ENCODE measurements around the gene CFAP410. TPM values are rescaled to one million over a fixed set of nuclear protein-coding genes. Genes with fewer than 3 reads are reported as not detected.

Gene CFAP410
- total and polyA plus RNA-seq, 9 donors: 1.2 to 40.8 (median 29.3) TPM

- DNase-seq: no peak
- Histone ChIP-seq H3K9me3 (no peaks in the 10 kb centered on the region), H3K4me1 (ENCODE audit: insufficient read depth) (no peaks in the 10 kb centered on the region), H3K27me3 (no peaks in the 10 kb centered on the region), H3K27ac (no peak overlapping the region), H3K36me3 (no peaks in the 10 kb centered on the region), H3K4me3 (no peak overlapping the region)
- intact Hi-C loops (cut with DNase I): no loop called here
- WGBS, 3 donors: 88 to 89% (median 89%) methylated on average over 12 to 13 of the region's 13 CpGs
- TF ChIP-seq EP300 (IDR thresholded peaks at IDR 0.05): no peak
- TF ChIP-seq, protein P1, sequence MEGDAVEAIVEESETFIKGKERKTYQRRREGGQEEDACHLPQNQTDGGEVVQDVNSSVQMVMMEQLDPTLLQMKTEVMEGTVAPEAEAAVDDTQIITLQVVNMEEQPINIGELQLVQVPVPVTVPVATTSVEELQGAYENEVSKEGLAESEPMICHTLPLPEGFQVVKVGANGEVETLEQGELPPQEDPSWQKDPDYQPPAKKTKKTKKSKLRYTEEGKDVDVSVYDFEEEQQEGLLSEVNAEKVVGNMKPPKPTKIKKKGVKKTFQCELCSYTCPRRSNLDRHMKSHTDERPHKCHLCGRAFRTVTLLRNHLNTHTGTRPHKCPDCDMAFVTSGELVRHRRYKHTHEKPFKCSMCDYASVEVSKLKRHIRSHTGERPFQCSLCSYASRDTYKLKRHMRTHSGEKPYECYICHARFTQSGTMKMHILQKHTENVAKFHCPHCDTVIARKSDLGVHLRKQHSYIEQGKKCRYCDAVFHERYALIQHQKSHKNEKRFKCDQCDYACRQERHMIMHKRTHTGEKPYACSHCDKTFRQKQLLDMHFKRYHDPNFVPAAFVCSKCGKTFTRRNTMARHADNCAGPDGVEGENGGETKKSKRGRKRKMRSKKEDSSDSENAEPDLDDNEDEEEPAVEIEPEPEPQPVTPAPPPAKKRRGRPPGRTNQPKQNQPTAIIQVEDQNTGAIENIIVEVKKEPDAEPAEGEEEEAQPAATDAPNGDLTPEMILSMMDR (IDR thresholded peaks at IDR 0.05): no peak
- TF ChIP-seq POLR2A (IDR thresholded peaks at IDR 0.05): no peak
These were observed 25.7 kb downstream of the CFAP410 start for GRCh38 chr21:44313451-44313850.

DNA sequence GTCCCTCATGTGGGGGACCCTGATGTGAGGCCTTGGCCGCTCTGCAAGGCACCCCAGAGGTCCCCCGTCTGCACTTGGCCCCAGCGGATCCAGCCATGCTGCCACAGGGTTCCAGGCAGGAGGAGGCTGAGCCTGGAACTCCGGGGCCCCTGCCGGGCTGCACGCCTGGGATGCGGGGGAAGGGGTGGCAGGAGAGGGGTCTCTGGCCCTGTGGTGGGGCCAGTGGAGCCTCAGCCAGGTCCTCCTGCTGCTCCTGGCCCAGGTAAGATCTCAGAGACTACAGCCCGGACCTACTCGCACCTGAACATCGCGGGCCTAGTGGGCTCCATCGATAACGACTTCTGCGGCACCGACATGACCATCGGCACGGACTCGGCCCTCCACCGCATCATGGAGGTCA, 26.5 kb downstream of the CFAP410 start:
- Histone ChIP-seq H3K9me3 (no peaks in the 10 kb centered on the region), H3K4me1 (ENCODE audit: insufficient read depth) (no peaks in the 10 kb centered on the region), H3K27me3 (no peaks in the 10 kb centered on the region), H3K36me3 (no peaks in the 10 kb centered on the region), H3K27ac (no peak overlapping the region), H3K4me3 (no peak overlapping the region)
- intact Hi-C loops (cut with DNase I): no loop called here
- no peak for DNase-seq
- WGBS, 3 donors: 92 to 96% (median 94%) methylated on average over 16 to 19 of the region's 19 CpGs
- TF ChIP-seq POLR2A (IDR thresholded peaks at IDR 0.05) (no peak), EP300 (IDR thresholded peaks at IDR 0.05) (no peak)
- TF ChIP-seq, protein P1 (IDR thresholded peaks at IDR 0.05): no peak

DNA sequence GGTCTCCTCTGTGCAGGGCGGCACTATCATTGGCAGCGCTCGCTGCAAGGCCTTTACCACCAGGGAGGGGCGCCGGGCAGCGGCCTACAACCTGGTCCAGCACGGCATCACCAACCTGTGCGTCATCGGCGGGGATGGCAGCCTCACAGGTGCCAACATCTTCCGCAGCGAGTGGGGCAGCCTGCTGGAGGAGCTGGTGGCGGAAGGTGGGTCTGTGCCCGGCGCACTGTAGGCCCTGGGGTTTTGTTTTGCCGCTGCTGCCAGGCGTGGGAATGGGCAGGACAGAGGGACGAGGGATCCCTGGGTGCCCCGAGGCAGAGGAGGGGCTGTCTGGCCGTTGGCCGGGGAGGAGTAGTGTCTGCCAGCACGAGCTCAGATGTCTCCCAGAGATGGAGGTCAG, 27.1 kb downstream of the CFAP410 start:
- Histone ChIP-seq H3K36me3 (no peaks in the 10 kb centered on the region), H3K27ac (no peak overlapping the region), H3K9me3 (no peaks in the 10 kb centered on the region), H3K4me1 (ENCODE audit: insufficient read depth) (no peaks in the 10 kb centered on the region), H3K4me3 (no peak overlapping the region), H3K27me3 (no peaks in the 10 kb centered on the region)
- 90 to 94% (median 91%) methylated on average over 19 to 22 of the region's 22 CpGs for WGBS, 3 donors
- intact Hi-C loops (cut with DNase I): no loop called here
- TF ChIP-seq POLR2A (IDR thresholded peaks at IDR 0.05) (no peak), EP300 (IDR thresholded peaks at IDR 0.05) (no peak)
- TF ChIP-seq, protein P1 (IDR thresholded peaks at IDR 0.05): no peak
- DNase-seq: no peak

DNA sequence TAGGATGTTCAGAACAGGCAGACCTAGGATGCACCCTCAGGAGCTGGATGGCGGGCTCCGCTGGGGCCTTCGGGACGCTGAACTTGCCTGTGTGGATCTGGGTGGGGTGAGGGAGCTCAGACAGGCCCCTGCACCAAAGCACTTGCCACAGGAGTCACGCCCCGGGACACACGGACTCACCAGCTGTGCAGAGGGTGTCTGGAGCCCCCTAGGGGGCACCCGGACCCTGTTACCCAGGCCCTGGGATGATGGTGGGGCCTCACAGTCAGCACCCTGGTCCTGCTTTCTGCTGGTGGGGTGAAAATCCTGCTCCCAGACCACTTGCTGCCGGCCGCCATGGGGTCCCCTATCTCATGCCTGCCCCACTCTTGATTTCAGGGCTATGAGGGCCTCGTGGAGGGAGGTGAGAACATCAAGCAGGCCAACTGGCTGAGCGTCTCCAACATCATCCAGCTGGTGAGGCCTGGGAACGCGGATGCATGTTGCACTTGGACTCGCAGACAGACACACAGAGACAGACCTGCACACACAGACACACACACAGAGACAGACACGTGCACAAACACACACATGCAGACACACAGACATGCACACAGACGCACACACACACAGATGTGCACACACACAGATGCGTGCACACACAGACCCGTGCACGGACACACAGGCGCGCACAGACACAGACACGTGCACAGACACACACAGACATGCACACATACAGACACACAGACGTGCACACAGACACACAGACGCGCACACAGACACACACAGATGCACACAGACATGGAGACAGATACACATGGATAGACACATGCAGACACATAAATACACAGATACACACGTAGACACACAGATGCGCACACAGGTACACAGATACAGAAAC, 28.3 kb downstream of the CFAP410 start:
- intact Hi-C loops (cut with DNase I): no loop called here
- DNase-seq: no peak
- H3K4me3 ChIP-seq: no peak overlapping the region
- H3K36me3 ChIP-seq: no peaks in the 10 kb centered on the region
- no peak overlapping the region for H3K27ac ChIP-seq
- H3K27me3 ChIP-seq: no peaks in the 10 kb centered on the region
- H3K9me3 ChIP-seq: no peaks in the 10 kb centered on the region
- no peaks in the 10 kb centered on the region for H3K4me1 ChIP-seq (ENCODE audit: insufficient read depth)
- 84 to 92% (median 89%) methylated on average over 27 to 28 of the region's 28 CpGs for WGBS, 3 donors
- TF ChIP-seq, protein P1 (IDR thresholded peaks at IDR 0.05): no peak
- no peak for TF ChIP-seq POLR2A (IDR thresholded peaks at IDR 0.05)
- TF ChIP-seq EP300 (IDR thresholded peaks at IDR 0.05): no peak
